ENCODE data around the gene AMFR.

Gene AMFR

GRCh38 chr16:56466344-56466743 lies 41.0 kb upstream of the AMFR start:
- Histone ChIP-seq H3K4me1 (peaks cover 3% of the 10 kb centered on the region), H3K4me2 (ENCODE audit: low read length) (no peak overlapping the region), H2AFZ (no peak overlapping the region), H3K27me3 (ENCODE audit: control insufficient read depth, insufficient read depth, low read length) (no peaks in the 10 kb centered on the region), H3K9ac (no peak overlapping the region), H3K27ac (no peak overlapping the region), H3K36me3 (ENCODE audit: control insufficient read depth, insufficient read depth, low read length) (no peaks in the 10 kb centered on the region), H3K4me3 (ENCODE audit: low read depth, low read length) (no peak overlapping the region), H3K9me3 (ENCODE audit: control insufficient read depth, low read length) (no peaks in the 10 kb centered on the region), H3K79me2 (no peaks in the 10 kb centered on the region)
- TF ChIP-seq CTCF (IDR thresholded peaks at IDR 0.05): no peak

- no peak for TF ChIP-seq CTCF (IDR thresholded peaks at IDR 0.05)
- peaks cover 2% of the 10 kb centered on the region for H3K79me2 ChIP-seq
- no peaks in the 10 kb centered on the region for H3K36me3 ChIP-seq (ENCODE audit: control insufficient read depth, insufficient read depth, low read length)
These were observed 37.8 kb upstream of the AMFR start for GRCh38 chr16:56463153-56463552.

GRCh38 chr16:56462064-56462796 lies 36.9 kb upstream of the AMFR start:
- TF ChIP-seq CTCF (IDR thresholded peaks at IDR 0.05): no peak
- Histone ChIP-seq H3K4me2 (ENCODE audit: low read length) (no peak overlapping the region), H3K27me3 (ENCODE audit: control insufficient read depth, insufficient read depth, low read length) (no peaks in the 10 kb centered on the region), H2AFZ (no peak overlapping the region), H3K9me3 (ENCODE audit: control insufficient read depth, low read length) (no peaks in the 10 kb centered on the region), H3K79me2 (peaks cover 4% of the 10 kb centered on the region), H3K27ac (no peak overlapping the region), H3K9ac (no peak overlapping the region), H3K4me1 (peaks cover 3% of the 10 kb centered on the region), H3K36me3 (ENCODE audit: control insufficient read depth, insufficient read depth, low read length) (no peaks in the 10 kb centered on the region), H3K4me3 (ENCODE audit: low read depth, low read length) (no peak overlapping the region)

More at GRCh38 chr16:56463153-56463552, 37.8 kb upstream of the AMFR start:
- Histone ChIP-seq H3K9me3 (ENCODE audit: control insufficient read depth, low read length) (no peaks in the 10 kb centered on the region), H3K9ac (no peak overlapping the region), H3K4me2 (ENCODE audit: low read length) (no peak overlapping the region), H3K27me3 (ENCODE audit: control insufficient read depth, insufficient read depth, low read length) (no peaks in the 10 kb centered on the region), H2AFZ (no peak overlapping the region), H3K4me3 (ENCODE audit: low read depth, low read length) (no peak overlapping the region), H3K27ac (no peak overlapping the region), H3K4me1 (peaks cover 3% of the 10 kb centered on the region)

- H3K27me3 ChIP-seq (ENCODE audit: control insufficient read depth, insufficient read depth, low read length): no peaks in the 10 kb centered on the region
- no peak overlapping the region for H3K27ac ChIP-seq
- H3K4me3 ChIP-seq (ENCODE audit: low read depth, low read length): no peak overlapping the region
- no peaks in the 10 kb centered on the region for H3K9me3 ChIP-seq (ENCODE audit: control insufficient read depth, low read length)
- no peak overlapping the region for H2AFZ ChIP-seq
- no peaks in the 10 kb centered on the region for H3K36me3 ChIP-seq (ENCODE audit: control insufficient read depth, insufficient read depth, low read length)
- no peak overlapping the region for H3K9ac ChIP-seq
- TF ChIP-seq CTCF (IDR thresholded peaks at IDR 0.05): no peak
- no peak overlapping the region for H3K4me2 ChIP-seq (ENCODE audit: low read length)
- peaks cover 3% of the 10 kb centered on the region for H3K4me1 ChIP-seq
- H3K79me2 ChIP-seq: peaks cover 4% of the 10 kb centered on the region
These were observed 34.8 kb upstream of the AMFR start for GRCh38 chr16:56460101-56460500.

- no peak overlapping the region for H3K4me2 ChIP-seq (ENCODE audit: low read length)
- H3K9ac ChIP-seq: no peak overlapping the region
- no peak overlapping the region for H3K27ac ChIP-seq
- no peaks in the 10 kb centered on the region for H3K27me3 ChIP-seq (ENCODE audit: control insufficient read depth, insufficient read depth, low read length)
- TF ChIP-seq CTCF (IDR thresholded peaks at IDR 0.05): no peak
- H3K4me3 ChIP-seq (ENCODE audit: low read depth, low read length): no peak overlapping the region
- no peaks in the 10 kb centered on the region for H3K9me3 ChIP-seq (ENCODE audit: control insufficient read depth, low read length)
- H2AFZ ChIP-seq: no peak overlapping the region
- no peaks in the 10 kb centered on the region for H3K36me3 ChIP-seq (ENCODE audit: control insufficient read depth, insufficient read depth, low read length)
- H3K79me2 ChIP-seq: peaks cover 7% of the 10 kb centered on the region
- H3K4me1 ChIP-seq: peaks cover 3% of the 10 kb centered on the region
These were observed 32.7 kb upstream of the AMFR start for GRCh38 chr16:56457927-56458470.

Data from parathyroid adenoma (tissue), 2 donors.